Dendritic cell treated with granulocyte-macrophage colony-stimulating factor and Interleukin-4, amounts not matched to agents 40 ng/mL and 50 ng/mL, for 4 days (primary cell): ENCODE data around the gene TRIOBP.
A peak's percentile ranks its signal among the peaks of the same experiment; 100 is the strongest.

Experiments used
- H3K27ac Mint-ChIP-seq: one replicate; pipeline ENCODE4 v1.8.0; 2022; ENCODE audit warnings: mild to moderate bottlenecking, mixed read lengths
- H3K27me3 Mint-ChIP-seq: one replicate; pipeline ENCODE4 v1.8.0; 2022; ENCODE audit warnings: mild to moderate bottlenecking, mixed read lengths
- H3K36me3 Mint-ChIP-seq: one replicate; pipeline ENCODE4 v1.8.0; 2022; ENCODE audit warnings: low read depth, mixed read lengths
- H3K4me1 Mint-ChIP-seq: one replicate; pipeline ENCODE4 v1.8.0; 2022; ENCODE audit warnings: low read depth, mixed read lengths
- H3K4me3 Mint-ChIP-seq: one replicate; pipeline ENCODE4 v1.8.0; 2022; ENCODE audit warnings: mild to moderate bottlenecking, moderate library complexity, mixed read lengths
- H3K9me3 Mint-ChIP-seq: one replicate; pipeline ENCODE4 v1.8.0; 2022; ENCODE audit warnings: mixed read lengths
- intact Hi-C: fragments of 100-400 bp; cut with micrococcal nuclease; formaldehyde crosslinking; loops from one replicate; pipeline ENCODE4 v1.15.0; 2022

Gene TRIOBP

DNA sequence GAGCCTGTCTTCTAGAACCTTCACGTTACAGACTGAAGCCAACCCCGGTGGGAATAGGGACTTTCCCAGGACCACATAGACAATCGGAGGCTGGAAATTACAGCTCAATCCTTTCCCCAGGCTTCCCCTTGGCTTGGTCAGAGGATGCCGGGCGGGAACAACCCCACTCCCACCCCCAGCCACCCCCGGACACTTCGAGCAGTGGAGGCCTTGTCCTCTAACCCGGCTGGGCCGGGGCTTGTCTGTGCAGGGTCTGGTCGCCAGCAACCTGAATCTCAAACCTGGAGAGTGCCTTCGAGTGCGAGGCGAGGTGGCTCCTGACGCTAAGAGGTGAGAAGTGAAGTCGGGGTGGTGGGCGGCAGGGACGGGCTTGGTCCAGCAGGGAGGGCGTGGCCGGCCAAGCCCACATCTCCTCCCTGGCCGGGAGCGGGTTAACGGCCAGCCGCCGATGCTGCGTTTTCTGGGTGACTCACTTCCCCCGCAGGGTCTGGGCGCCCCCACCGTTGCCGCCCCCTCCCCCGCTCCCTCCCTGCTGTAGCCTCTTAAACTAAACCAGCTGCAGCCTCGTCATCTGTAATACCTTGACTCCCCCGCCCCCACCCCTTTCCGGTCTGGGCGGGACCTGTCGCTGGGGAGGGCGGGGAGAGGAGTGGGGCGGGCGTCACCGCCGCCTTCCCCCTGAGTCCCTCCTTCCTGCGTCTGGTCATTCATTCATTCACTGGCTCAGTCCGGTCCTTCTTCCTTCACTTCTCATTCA, 19.9 kb upstream of the TRIOBP start:
- intact Hi-C loops = loop anchor here (1.0 kb wide), 1 partner anchor 19 kb away; the partner anchor contains the start of gene PDXP
- Mint-ChIP-seq H3K4me3 (peak overlapping the region; percentile 96), H3K36me3 (peaks cover 53% of the 10 kb centered on the region), H3K27me3 (no peaks in the 10 kb centered on the region), H3K27ac (peak overlapping the region; percentile 91), H3K4me1 (peaks cover 67% of the 10 kb centered on the region), H3K9me3 (no peaks in the 10 kb centered on the region)

DNA sequence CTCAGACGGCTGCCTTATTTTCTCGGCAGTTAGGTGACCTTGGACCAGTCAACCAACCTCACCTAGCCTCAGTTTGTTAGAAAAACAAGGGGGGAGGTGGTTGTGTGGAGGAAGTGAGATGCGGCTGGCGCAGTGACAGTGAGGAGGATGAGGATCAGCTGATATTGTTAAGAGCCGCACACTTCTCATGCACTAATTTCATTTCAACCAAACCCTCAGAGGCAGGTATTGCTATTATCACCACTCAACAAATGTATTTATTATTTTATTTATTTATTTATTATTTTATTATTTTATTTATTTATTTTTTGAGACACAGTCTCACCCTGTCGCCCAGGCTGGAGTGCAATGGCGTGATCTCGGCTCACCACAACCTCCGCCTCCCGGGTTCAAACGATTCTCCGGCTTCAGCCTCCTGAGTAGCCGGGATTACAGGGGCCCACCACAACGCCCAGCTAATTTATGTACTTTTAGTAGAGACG, 19.3 kb upstream of the TRIOBP start:
- H3K36me3 Mint-ChIP-seq = peaks cover 53% of the 10 kb centered on the region
- no peaks in the 10 kb centered on the region for H3K27me3 Mint-ChIP-seq
- intact Hi-C loops = loop anchor here (1.0 kb wide), 1 partner anchor 19 kb away; the partner anchor contains the start of gene PDXP
- H3K27ac Mint-ChIP-seq = peak overlapping the region; percentile 91
- H3K9me3 Mint-ChIP-seq = no peaks in the 10 kb centered on the region
- peaks cover 61% of the 10 kb centered on the region for H3K4me1 Mint-ChIP-seq
- H3K4me3 Mint-ChIP-seq = peak overlapping the region; percentile 96

DNA sequence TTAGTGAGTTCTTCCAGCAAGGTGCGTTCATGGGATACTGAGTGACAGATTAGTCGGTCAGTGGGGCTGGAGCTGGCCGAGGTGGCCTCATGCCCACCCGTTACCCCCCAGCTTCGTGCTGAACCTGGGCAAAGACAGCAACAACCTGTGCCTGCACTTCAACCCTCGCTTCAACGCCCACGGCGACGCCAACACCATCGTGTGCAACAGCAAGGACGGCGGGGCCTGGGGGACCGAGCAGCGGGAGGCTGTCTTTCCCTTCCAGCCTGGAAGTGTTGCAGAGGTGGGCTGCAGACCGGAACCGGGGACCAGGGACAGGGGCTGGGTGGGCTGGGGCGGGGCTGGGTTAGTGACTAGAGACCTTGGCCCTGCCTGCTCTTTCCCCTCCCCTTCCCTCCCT, 18.5 kb upstream of the TRIOBP start:
- Mint-ChIP-seq H3K27ac (no peak overlapping the region), H3K4me3 (no peak overlapping the region), H3K4me1 (peaks cover 53% of the 10 kb centered on the region), H3K36me3 (peaks cover 53% of the 10 kb centered on the region), H3K27me3 (no peaks in the 10 kb centered on the region), H3K9me3 (no peaks in the 10 kb centered on the region)
- intact Hi-C loops = no loop called here

DNA sequence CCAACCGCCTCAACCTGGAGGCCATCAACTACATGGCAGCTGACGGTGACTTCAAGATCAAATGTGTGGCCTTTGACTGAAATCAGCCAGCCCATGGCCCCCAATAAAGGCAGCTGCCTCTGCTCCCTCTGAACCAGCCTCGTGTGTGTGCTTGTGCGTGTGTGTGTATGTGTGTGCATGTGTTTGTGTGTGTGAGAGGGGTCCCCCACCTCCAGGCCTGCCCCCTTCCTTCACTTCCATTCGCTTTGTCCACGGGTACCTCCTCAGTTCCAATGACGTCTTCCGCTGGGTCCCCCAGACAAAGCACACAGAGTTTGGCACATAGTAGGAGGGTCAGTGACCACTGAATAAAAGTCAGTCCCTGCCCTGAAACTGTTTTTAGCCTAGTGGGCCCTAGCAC, 17.2 kb upstream of the TRIOBP start:
- intact Hi-C loops = loop anchor here (5.0 kb wide), 2 partner anchors 37 to 57 kb away; no protein-coding TSS in a partner anchor
- Mint-ChIP-seq H3K27ac (peak overlapping the region; percentile 16), H3K9me3 (no peaks in the 10 kb centered on the region), H3K4me1 (peaks cover 40% of the 10 kb centered on the region), H3K36me3 (peaks cover 53% of the 10 kb centered on the region), H3K27me3 (no peaks in the 10 kb centered on the region), H3K4me3 (no peak overlapping the region)

DNA sequence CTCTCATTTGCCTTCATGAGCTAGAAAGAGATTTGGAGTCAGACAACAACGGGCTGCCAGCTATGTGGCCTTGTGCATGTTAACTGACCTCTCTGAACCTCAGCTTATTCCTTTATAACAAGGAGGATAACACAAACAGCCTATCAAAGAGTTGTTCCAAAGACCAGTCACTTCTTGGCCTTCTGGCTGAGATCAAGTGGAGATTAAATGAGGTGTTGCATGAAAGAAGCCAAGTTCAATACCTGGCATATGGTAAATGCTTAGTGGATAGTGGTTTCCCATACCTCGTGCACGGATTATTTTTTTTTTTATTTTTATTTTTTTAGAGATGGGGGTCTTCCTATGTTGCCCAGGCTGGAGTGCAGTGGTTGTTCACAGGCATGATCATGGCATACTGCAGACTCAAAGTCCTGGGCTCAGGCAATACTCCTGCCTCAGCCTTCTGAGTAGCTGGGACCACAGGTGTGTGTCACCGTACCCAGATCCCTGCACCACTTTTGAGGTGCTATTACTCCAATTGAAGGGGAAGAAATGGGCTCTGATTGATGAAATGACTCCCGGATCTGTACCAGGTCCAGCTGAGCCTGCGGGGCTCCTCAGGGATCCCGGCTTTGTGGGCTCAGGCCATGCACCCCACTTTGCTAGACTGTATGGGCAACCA, 16.5 kb upstream of the TRIOBP start:
- Mint-ChIP-seq H3K27ac (peak overlapping the region; percentile 16), H3K4me3 (no peak overlapping the region)

DNA sequence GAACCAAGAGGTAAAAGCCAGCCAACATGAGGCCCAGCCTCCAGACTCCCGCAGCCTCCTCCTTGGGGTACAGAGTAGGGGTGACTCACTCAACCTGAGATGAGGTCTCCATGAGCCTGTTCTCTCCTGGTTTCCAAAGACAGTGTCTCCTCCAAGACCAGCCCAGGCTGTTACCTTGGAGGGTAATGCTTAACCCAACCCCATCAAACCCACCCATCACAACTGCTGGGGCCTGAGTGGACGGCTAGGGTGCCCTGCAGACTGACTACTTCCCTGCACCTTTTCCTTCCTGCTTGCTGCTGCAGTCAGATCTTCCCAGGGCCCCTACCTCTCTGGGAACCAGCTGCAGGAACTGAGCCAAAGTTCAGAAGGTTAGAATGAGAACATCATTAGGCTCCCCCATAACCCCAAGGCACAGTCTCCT, 15.8 kb upstream of the TRIOBP start:
- no peak overlapping the region for H3K27ac Mint-ChIP-seq
- H3K4me1 Mint-ChIP-seq = peaks cover 38% of the 10 kb centered on the region
- peaks cover 42% of the 10 kb centered on the region for H3K36me3 Mint-ChIP-seq
- no peaks in the 10 kb centered on the region for H3K9me3 Mint-ChIP-seq
- no peaks in the 10 kb centered on the region for H3K27me3 Mint-ChIP-seq
- intact Hi-C loops = loop anchor here (5.0 kb wide), 2 partner anchors 39 to 59 kb away; no protein-coding TSS in a partner anchor
- H3K4me3 Mint-ChIP-seq = no peak overlapping the region

More for the DNA sequence above, 16.5 kb upstream of the TRIOBP start:
- Mint-ChIP-seq H3K9me3 (no peaks in the 10 kb centered on the region), H3K27me3 (no peaks in the 10 kb centered on the region), H3K36me3 (peaks cover 49% of the 10 kb centered on the region), H3K4me1 (peaks cover 33% of the 10 kb centered on the region)
- intact Hi-C loops = loop anchor here (5.0 kb wide), 2 partner anchors 38 to 58 kb away; no protein-coding TSS in a partner anchor

DNA sequence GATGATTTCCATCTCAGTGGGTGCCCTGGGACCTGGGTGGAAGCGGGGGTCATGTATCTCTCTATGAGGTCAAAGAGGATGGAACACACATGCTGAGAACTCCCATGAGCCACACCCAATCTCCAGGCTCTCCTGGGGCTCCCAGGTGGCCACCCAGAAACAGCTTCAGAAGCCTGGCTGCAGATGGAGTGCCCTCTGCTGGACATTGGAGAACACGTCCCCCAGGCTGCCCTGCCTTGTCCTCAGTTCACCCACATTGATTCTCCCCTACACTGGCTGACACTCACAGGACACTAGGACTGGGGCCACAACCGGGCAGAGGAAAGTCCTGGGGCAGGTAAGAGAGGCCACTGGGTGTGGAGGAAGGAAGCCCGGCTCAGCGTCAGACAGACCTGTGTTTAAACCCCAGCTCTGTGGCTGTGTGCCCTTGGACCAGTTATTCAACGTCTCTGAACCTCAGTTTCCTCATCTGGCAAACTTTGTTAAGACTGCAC, 15.2 kb upstream of the TRIOBP start:
- no peak overlapping the region for H3K27ac Mint-ChIP-seq
- H3K4me3 Mint-ChIP-seq = no peak overlapping the region
- no peaks in the 10 kb centered on the region for H3K27me3 Mint-ChIP-seq
- intact Hi-C loops = loop anchor here (5.0 kb wide), 2 partner anchors 39 to 59 kb away; no protein-coding TSS in a partner anchor
- H3K4me1 Mint-ChIP-seq = peaks cover 38% of the 10 kb centered on the region
- no peaks in the 10 kb centered on the region for H3K9me3 Mint-ChIP-seq
- H3K36me3 Mint-ChIP-seq = peaks cover 41% of the 10 kb centered on the region

DNA sequence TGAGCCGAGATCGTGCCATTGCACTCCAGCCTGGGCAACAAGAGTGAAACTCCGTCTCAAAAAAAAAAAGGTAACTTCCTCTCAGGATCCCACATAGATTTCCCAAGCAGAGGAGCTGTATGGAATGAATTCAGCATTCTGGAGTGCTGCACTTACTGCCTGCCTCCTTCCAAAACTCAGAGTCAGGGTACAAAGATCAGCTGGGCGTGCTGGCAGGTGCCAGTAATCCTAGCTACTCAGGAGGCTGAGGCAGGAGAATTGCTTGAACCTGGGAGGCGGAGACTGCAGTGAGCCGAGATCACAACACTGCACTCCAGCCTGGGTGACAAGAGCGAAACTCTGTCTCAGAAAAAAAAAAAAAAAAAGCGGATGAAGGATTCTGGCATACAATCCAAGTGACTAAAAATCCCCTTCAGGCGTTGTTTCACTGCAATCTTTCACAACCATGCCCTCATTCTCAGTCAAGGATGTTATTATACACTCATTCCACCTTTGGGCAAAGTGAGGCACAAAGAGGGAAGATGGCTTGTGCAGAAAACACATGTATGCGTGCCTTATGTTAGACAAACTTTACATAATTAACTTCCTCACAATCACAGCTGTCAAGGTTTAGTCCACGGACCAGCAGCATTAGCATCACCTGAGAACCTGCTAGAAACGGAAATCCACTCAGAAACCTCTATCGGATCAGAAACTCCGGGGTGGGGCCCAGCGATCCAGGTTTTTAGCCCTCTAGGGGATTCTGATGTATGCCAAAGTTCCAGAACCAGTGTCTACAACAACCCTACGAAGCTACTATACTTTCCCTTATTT, 11.8 kb upstream of the TRIOBP start:
- Mint-ChIP-seq H3K4me3 (no peak overlapping the region), H3K27me3 (no peaks in the 10 kb centered on the region), H3K9me3 (no peaks in the 10 kb centered on the region), H3K27ac (no peak overlapping the region), H3K4me1 (peaks cover 44% of the 10 kb centered on the region), H3K36me3 (peaks cover 37% of the 10 kb centered on the region)
- intact Hi-C loops = loop anchor here (5.0 kb wide), 2 partner anchors 43 to 63 kb away; no protein-coding TSS in a partner anchor

DNA sequence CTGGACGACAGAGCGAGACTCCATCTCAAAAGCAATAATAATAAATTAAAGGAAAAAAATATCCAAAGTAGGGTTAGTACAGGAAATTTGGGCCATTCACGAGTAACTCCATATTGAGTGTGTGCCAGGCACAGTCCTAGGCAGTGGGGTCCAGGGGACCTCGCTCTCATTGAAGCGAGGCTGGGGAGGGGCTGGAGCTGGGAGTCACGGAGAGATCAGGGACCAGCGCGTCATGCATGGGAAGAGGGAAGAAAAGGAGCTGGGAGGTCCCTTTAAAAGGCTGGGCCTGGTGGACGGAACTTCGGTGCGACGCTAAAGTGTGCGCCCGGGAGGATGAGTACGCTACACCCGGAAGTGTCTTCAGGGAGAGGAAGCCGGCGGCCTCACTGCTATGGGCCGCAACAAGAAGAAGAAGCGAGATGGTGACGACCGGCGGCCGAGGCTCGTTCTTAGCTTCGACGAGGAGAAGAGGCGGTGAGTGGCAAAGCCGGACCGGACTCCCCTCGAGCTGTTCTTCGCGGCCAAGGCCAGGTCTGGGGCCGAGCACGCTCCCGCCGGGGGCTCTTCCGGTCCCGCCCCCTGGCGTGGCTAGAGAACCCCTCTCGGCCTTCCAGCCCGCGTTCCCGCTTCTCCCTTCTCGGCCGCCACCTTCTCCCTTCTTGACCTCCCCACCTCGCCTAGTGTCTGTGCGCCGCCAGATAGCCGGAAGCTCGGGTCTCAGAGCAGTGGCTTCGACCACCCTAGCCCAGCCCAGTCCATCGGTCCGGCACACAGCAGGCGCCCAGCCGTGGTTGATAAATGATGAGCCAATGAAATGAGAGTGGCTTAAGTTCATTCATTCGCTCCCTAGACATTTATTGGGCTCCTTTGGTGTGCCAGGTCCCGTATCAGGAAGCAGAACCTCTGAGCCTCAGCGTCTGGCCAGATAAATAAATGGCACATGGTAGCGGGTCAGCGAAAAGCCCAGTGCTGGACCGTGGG, 10.6 kb upstream of the TRIOBP start, which contains the start of gene NOL12:
Gene NOL12 (plus strand): TSS at position 342 of the 981 bp plus-strand sequence. CDS start 50 bp downstream, at position 392.
- H3K4me1 Mint-ChIP-seq = peaks cover 37% of the 10 kb centered on the region
- H3K27ac Mint-ChIP-seq = peak within 1 kb of the TSS; percentile 95
- peak within 1 kb of the TSS; percentile 95 for H3K4me3 Mint-ChIP-seq
- H3K9me3 Mint-ChIP-seq = no peaks in the 10 kb centered on the region
- H3K36me3 Mint-ChIP-seq = peaks cover 48% of the 10 kb centered on the region
- H3K27me3 Mint-ChIP-seq = no peaks in the 10 kb centered on the region
- intact Hi-C loops = no loop called here

DNA sequence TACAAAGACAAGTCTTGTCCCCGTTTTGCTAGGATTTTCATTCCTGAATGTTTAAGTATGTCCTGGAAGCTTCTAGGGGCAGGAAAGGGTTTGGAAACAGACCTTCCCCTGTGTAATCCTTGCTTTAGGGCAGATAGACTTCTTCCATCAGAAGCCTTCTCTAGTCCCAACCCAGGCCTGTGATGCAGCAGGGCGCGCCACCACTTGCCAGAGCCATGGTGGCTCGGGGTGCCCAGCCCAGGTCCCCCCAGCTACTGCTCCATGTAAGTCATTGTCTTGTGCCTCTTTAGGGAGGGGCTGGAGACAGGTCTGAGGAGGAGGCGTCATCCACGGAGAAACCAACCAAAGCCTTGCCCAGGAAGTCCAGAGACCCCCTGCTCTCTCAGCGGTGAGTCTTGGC, 6.4 kb upstream of the TRIOBP start:
- Mint-ChIP-seq H3K36me3 (peaks cover 89% of the 10 kb centered on the region), H3K27me3 (no peaks in the 10 kb centered on the region), H3K4me1 (peaks cover 31% of the 10 kb centered on the region), H3K4me3 (no peak overlapping the region), H3K9me3 (no peaks in the 10 kb centered on the region), H3K27ac (no peak overlapping the region)
- intact Hi-C loops = no loop called here

DNA sequence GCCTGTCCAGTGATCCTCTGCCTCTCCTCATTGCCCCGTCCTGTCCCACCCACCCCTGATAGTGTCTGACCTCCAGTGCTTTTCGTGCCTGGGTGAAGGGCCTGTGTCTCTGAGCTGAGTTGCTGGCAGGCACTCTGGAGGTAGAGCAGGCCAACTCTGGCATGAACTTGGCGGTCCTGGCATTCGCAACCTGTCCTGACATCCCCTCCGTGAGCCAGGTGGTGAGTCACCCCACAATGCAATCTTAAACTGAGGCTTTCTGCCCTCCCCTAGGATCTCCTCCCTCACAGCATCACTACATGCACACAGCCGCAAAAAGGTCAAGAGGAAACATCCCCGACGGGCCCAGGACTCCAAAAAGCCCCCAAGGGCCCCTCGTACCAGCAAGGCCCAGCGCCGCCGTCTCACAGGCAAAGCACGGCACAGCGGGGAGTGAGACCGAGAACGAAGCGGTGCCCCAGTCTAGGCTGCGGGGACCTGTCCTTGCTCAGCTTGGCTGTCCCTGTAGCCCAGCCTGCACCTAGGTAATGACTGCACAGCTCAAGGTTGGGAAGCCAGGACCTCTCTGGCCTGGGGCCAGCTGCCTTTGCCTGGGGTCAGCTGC, 5.8 kb upstream of the TRIOBP start:
- Mint-ChIP-seq H3K36me3 (peaks cover 95% of the 10 kb centered on the region), H3K27me3 (no peaks in the 10 kb centered on the region), H3K27ac (no peak overlapping the region), H3K4me1 (peaks cover 31% of the 10 kb centered on the region), H3K9me3 (no peaks in the 10 kb centered on the region), H3K4me3 (no peak overlapping the region)
- intact Hi-C loops = no loop called here

DNA sequence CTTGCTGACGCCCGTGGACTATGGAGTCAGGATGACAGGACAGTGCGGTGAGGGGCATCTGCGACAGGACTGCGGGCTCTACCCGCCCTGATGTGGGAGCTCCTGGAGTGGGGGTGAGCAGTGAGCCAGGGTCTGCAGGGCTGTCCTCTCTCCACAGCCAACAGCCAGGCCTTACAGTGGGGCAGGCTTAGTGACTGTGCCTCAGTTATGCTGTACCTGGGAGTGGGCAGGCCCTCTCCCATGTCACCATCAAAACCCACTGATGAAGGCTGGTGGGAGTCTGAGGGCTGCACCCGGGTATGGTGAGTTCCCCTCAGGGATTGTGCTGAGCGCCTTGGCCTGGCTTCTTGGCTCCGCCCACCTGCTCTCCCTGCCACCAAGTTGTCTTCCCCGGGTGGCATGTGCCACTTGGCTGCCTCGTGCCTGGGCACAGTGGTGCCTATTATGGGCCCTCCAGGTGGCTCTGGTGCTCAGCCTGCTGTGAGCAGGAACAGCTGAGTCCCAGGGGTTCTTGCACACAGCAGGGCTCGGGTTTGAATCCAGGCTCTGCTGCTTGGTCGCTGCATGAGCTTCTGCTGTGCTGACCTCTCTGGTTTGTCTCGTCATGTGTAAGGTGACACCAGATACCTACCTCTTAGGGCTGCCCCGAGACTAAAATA, 4.1 kb upstream of the TRIOBP start:
- H3K4me3 Mint-ChIP-seq = no peak overlapping the region
- no peak overlapping the region for H3K27ac Mint-ChIP-seq
- peaks cover 3% of the 10 kb centered on the region for H3K27me3 Mint-ChIP-seq
- intact Hi-C loops = no loop called here
- H3K9me3 Mint-ChIP-seq = no peaks in the 10 kb centered on the region
- peaks cover 28% of the 10 kb centered on the region for H3K4me1 Mint-ChIP-seq
- peaks cover 84% of the 10 kb centered on the region for H3K36me3 Mint-ChIP-seq
